Trophoblast cell (in vitro differentiated cells and primary cell): ENCODE data around the gene SERPINA1.
A peak's percentile ranks its signal among the peaks of the same experiment; 100 is the strongest.
"Not testable (repeated sequence)": the region's sequence is repeated elsewhere in the genome, so short reads cannot be mapped to it uniquely, and the experiment has no call there.

ENCODE experiments used
- DNase-seq, 2 donors: peaks; one replicate each; pipeline ENCODE4 v3.0.0-alpha.2; 2016
- H2AFZ ChIP-seq: 2 replicates; pipeline ENCODE4 v1.6.1; 2013; ENCODE audit warnings: low read length, moderate library complexity, mild to moderate bottlenecking; ENCODE audit not compliant: insufficient read depth, poor library complexity
- H2AK5ac ChIP-seq: 2 replicates; pipeline ENCODE4 v1.6.1; 2013; ENCODE audit warnings: mild to moderate bottlenecking, low read length
- H2BK120ac ChIP-seq: 2 replicates; pipeline ENCODE4 v1.6.1; 2013; ENCODE audit warnings: low read length, mild to moderate bottlenecking, moderate library complexity; ENCODE audit not compliant: insufficient read depth, poor library complexity
- H2BK12ac ChIP-seq: 2 replicates; pipeline ENCODE4 v1.6.1; 2013; ENCODE audit warnings: mild to moderate bottlenecking, low read length, moderate library complexity
- H2BK5ac ChIP-seq: 2 replicates; pipeline ENCODE4 v1.6.1; 2013; ENCODE audit warnings: low read length, low read depth, moderate library complexity, mild to moderate bottlenecking; ENCODE audit not compliant: poor library complexity
- H3K14ac ChIP-seq: 2 replicates; pipeline ENCODE4 v1.6.1; 2013; ENCODE audit warnings: mild to moderate bottlenecking, low read length
- H3K18ac ChIP-seq: 2 replicates; pipeline ENCODE4 v1.6.1; 2013; ENCODE audit warnings: mild to moderate bottlenecking, low read length
- H3K23ac ChIP-seq: 2 replicates; pipeline ENCODE4 v1.6.1; 2013; ENCODE audit warnings: low read length
- H3K27ac ChIP-seq: 2 replicates; pipeline ENCODE4 v1.5.1; 2013; ENCODE audit warnings: low read depth, mild to moderate bottlenecking, inconsistent platforms, low read length, moderate library complexity
- H3K27me3 ChIP-seq: 2 replicates; pipeline ENCODE4 v1.6.1; 2013; ENCODE audit warnings: inconsistent platforms, mild to moderate bottlenecking, low read length, moderate library complexity; ENCODE audit not compliant: insufficient read depth
- H3K36me3 ChIP-seq, 2 experiments: 1 replicate in 1 of 2; 2 replicates in 1 of 2; pipeline ENCODE4 v1.6.1; 2013; ENCODE audit warnings: low read length in 2 of 2, mild to moderate bottlenecking in 2 of 2, moderate library complexity in 1 of 2; ENCODE audit not compliant: insufficient read depth in 2 of 2, control insufficient read depth in 1 of 2
- H3K4ac ChIP-seq: 2 replicates; pipeline ENCODE4 v1.6.1; 2013; ENCODE audit warnings: low read depth, mild to moderate bottlenecking, low read length, moderate library complexity
- H3K4me1 ChIP-seq, 2 experiments: 1 replicate in 1 of 2; 2 replicates in 1 of 2; pipeline ENCODE4 v1.6.1; 2013; ENCODE audit warnings: low read length in 2 of 2, mild to moderate bottlenecking in 2 of 2, moderate library complexity in 1 of 2; ENCODE audit not compliant: insufficient read depth in 2 of 2, control insufficient read depth in 1 of 2
- H3K4me2 ChIP-seq: 2 replicates; pipeline ENCODE4 v1.6.1; 2013; ENCODE audit warnings: inconsistent platforms, mild to moderate bottlenecking, low read length, moderate library complexity
- H3K4me3 ChIP-seq: 2 replicates; pipeline ENCODE4 v1.5.1; 2013; ENCODE audit warnings: mild to moderate bottlenecking, low read depth, low read length, inconsistent platforms
- H3K79me1 ChIP-seq: one replicate; pipeline ENCODE4 v1.6.1; 2013; ENCODE audit warnings: low read length
- H3K79me2 ChIP-seq: 2 replicates; pipeline ENCODE4 v1.6.1; 2013; ENCODE audit warnings: low read length, mild to moderate bottlenecking; ENCODE audit not compliant: control insufficient read depth, insufficient read depth, poor library complexity
- H3K9ac ChIP-seq: 2 replicates; pipeline ENCODE4 v1.6.1; 2013; ENCODE audit warnings: mild to moderate bottlenecking, low read length
- H3K9me3 ChIP-seq: 2 replicates; pipeline ENCODE4 v1.6.1; 2013; ENCODE audit warnings: low read depth, mild to moderate bottlenecking, control low read depth, inconsistent platforms, low read length; ENCODE audit not compliant: insufficient read depth
- H4K12ac ChIP-seq: 2 replicates; pipeline ENCODE4 v1.6.1; 2013; ENCODE audit warnings: low read depth, mild to moderate bottlenecking, low read length, moderate library complexity
- H4K8ac ChIP-seq: 2 replicates; pipeline ENCODE4 v1.6.1; 2013; ENCODE audit warnings: low read depth, mild to moderate bottlenecking, low read length, moderate library complexity
- H4K91ac ChIP-seq: one replicate; pipeline ENCODE4 v1.6.1; 2013; ENCODE audit warnings: low read depth, mild to moderate bottlenecking, low read length, moderate library complexity
- WGBS: extraction: QIAGEN DNeasy Blood & Tissue Kit; methylation state at CpG from one replicate; pipeline ENCODE4 v1.1.7; 2013; ENCODE audit warnings: missing lambda C conversion rate; ENCODE audit not compliant: insufficient read length, insufficient coverage; ENCODE audit errors: extremely low coverage; 5-methylcytosine and 5-hydroxymethylcytosine counted together

SERPINA1 gene

GRCh38 chr14:94412671-94413638 lies 24.6 kb upstream of the SERPINA1 start:
- Histone ChIP-seq H2BK12ac (peak overlapping the region; percentile 43), H3K18ac (no peak overlapping the region), H3K4ac (no peak overlapping the region), H2BK5ac (no peak overlapping the region), H3K14ac (no peak overlapping the region), H3K9ac (no peak overlapping the region), H3K4me3 (no peak overlapping the region), H2AFZ (no peak overlapping the region), H3K9me3 (no peaks in the 10 kb centered on the region), H3K4me1 (peaks cover 4 to 6% of the 10 kb centered on the region in 2 experiments), H3K4me2 (no peak overlapping the region), H3K79me2 (no peaks in the 10 kb centered on the region), H2AK5ac (no peak overlapping the region), H4K8ac (no peak overlapping the region), H4K12ac (no peak overlapping the region), H3K27me3 (no peaks in the 10 kb centered on the region), H3K36me3 (no peaks in the 10 kb centered on the region), H3K79me1 (peaks cover 2% of the 10 kb centered on the region), H2BK120ac (no peak overlapping the region), H3K27ac (no peak overlapping the region), H3K23ac (no peak overlapping the region), H4K91ac (no peak overlapping the region)
- peak in 1 of 2 donors; percentile 48 for DNase-seq
- no CpG with 5 or more reads among the region's 8 CpGs for WGBS

DNA sequence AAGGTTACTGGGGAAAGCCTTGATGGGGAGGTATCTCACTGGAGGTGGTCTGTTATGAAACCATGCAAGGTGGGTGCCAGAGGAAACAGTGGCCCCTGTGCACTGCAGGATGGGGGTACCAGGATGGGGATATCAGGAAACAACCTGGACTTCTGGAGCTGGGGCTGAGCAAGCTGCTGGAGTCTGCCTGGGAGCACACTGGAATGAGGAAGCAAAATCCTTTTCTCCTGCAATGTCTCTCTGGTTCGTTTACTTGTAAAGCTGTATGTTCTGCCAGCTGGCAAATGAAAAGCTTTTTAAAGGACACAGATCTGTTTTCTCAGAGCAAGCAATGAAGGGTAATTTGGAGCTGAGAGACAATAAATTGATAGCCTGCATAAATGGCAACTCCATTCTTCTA lies 23.2 kb upstream of the SERPINA1 start:
- Histone ChIP-seq H4K91ac (no peak overlapping the region), H3K79me2 (no peaks in the 10 kb centered on the region), H3K18ac (no peak overlapping the region), H2BK5ac (no peak overlapping the region), H3K4me2 (no peak overlapping the region), H3K9ac (no peak overlapping the region), H2BK120ac (no peak overlapping the region), H3K27ac (no peak overlapping the region), H3K4me3 (no peak overlapping the region), H3K4ac (no peak overlapping the region), H3K4me1 (peaks cover 4 to 6% of the 10 kb centered on the region in 2 experiments), H4K12ac (no peak overlapping the region), H3K9me3 (no peaks in the 10 kb centered on the region), H4K8ac (peak overlapping the region; percentile 51), H3K27me3 (no peaks in the 10 kb centered on the region), H3K36me3 (no peaks in the 10 kb centered on the region), H2AFZ (no peak overlapping the region), H3K23ac (no peak overlapping the region), H3K79me1 (peaks cover 2% of the 10 kb centered on the region), H2BK12ac (no peak overlapping the region), H2AK5ac (no peak overlapping the region), H3K14ac (no peak overlapping the region)
- WGBS = no CpG with 5 or more reads among the region's 1 CpG
- no peak for DNase-seq

DNA sequence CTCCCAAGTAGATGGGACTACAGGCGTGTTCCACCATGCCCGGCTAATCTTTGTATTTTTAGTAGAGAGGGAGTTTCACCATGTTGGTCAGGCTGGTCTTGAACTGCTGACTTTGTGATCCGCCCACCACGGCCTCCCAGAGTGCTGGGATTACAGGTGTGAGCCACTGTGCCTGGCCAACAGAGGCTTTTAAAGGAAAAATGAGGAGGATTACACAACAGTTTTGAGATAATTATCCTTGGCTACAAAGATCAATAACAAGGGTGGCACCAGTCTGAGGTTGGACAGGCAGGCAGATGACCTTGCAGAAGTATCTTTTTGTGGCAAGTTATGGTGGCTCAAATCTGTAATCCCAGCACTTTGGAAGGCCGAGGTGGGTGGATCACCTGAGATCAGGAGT lies 21.0 kb upstream of the SERPINA1 start:
- H3K79me1 ChIP-seq, H4K12ac ChIP-seq, H2BK120ac ChIP-seq, H2BK12ac ChIP-seq, H2AFZ ChIP-seq, H3K27me3 ChIP-seq, H3K9ac ChIP-seq, H2BK5ac ChIP-seq, H3K27ac ChIP-seq, H3K4me2 ChIP-seq, H3K23ac ChIP-seq, H2AK5ac ChIP-seq, DNase-seq, H4K91ac ChIP-seq, H3K4ac ChIP-seq, H3K9me3 ChIP-seq, H4K8ac ChIP-seq, H3K18ac ChIP-seq, H3K36me3 ChIP-seq, H3K4me1 ChIP-seq, H3K4me3 ChIP-seq, H3K79me2 ChIP-seq, H3K14ac ChIP-seq: not testable (repeated sequence)
- WGBS = no CpG with 5 or more reads among the region's 5 CpGs

DNA sequence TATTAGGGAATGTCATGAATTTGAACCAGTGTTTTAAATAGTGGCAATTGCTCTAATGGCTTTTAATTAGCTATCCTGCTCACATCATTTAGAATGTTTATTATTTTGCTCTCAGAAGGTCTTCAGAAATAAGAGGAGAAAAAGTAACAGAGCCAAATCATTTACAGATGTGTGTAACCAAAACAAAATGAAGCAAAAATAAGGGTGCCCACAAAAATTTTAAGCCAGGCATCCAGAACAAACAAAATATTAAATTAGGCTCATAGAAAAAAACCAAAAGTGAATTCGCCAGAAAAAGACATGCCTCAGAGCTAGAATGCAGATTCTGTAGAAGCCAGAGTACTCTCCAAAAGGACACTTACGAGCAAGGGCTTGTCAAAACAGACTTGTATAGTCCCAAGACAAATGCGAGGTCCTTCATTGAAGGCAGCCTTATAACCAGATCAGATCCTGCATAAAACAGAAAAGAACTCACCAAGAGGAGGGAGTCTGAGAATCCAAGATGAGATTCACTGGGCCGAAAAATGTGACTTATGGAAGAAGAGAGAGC lies 20.2 kb upstream of the SERPINA1 start:
- Histone ChIP-seq H3K9ac (no peak overlapping the region), H3K14ac (no peak overlapping the region), H4K91ac (no peak overlapping the region), H3K79me2 (no peaks in the 10 kb centered on the region), H3K36me3 (no peaks in the 10 kb centered on the region), H2AFZ (no peak overlapping the region), H4K12ac (no peak overlapping the region), H3K4me2 (no peak overlapping the region), H3K27me3 (no peaks in the 10 kb centered on the region), H2AK5ac (no peak overlapping the region), H3K23ac (no peak overlapping the region), H3K79me1 (peaks cover 2% of the 10 kb centered on the region), H3K4me3 (no peak overlapping the region), H2BK120ac (no peak overlapping the region), H3K4me1 (peaks cover 4 to 6% of the 10 kb centered on the region in 2 experiments), H4K8ac (no peak overlapping the region), H3K18ac (no peak overlapping the region), H2BK5ac (no peak overlapping the region), H2BK12ac (no peak overlapping the region), H3K9me3 (no peaks in the 10 kb centered on the region), H3K27ac (no peak overlapping the region), H3K4ac (no peak overlapping the region)
- no peak for DNase-seq
- no CpG with 5 or more reads among the region's 4 CpGs for WGBS
